T-helper 22 cell (primary cell): ENCODE results near the gene SPRED1.

Experiments
- DNase-seq: peaks from one replicate; pipeline ENCODE4 v3.0.0-alpha.2; 2020; ENCODE audit warnings: low read depth

Gene SPRED1

DNA sequence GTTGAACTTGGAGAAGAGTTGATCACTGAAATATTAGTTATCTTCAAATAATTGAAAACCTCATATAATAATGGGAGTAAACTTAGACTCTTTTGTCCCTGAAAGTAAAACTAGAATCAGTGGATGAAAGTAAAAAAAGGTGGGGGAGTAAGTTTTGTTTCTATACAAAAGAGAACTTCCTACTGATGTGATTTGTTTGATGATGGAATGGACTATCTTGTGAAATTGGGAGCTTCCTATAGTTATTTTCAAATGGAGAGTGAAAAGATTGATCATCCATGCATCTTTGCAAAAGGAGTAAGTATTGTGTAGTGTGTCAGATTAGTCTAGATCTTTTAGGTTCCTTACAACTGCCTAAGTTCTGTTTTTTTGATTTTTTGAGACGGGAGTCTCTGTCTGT is 28.4 kb downstream of the SPRED1 start:
- DNase-seq = no peak

DNA sequence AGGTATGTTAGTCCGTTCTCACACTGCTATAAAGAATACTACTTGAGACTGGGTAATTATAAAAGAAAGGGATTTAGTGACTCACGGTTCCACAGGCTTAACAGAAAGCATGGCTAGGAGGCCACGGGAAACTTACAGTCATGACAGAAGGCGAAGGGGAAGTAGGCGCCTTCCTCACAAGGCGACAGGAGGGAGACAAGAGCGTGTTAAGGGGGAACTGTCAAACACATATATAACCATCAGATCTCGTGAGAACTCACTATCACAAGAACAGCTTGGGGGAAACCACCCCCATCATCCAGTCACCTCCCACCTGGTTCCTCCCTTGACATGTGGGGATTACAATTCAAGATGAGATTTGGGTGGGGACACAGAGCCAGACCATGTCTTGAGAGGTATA is 30.4 kb downstream of the SPRED1 start:
- DNase-seq = no peak

DNA sequence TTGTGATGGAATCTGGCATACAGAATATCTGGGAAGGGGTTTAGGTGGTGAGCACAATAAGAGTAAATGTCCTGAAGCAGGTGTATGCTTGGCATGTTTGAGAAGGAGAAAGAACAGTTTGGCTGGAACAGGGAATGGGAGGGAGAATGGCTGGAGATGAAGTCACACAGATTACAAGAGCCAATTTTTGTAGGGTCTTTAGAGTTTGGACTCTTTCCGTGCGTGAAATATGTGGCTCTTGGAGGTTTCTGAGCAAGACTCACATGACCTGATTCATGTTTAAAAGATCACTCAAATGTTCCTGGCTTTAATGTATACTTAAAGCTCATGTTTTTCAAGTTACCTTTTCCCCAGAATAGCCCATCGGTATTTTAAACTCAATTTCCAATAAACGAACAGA is 32.8 kb downstream of the SPRED1 start:
- DNase-seq = no peak

DNA sequence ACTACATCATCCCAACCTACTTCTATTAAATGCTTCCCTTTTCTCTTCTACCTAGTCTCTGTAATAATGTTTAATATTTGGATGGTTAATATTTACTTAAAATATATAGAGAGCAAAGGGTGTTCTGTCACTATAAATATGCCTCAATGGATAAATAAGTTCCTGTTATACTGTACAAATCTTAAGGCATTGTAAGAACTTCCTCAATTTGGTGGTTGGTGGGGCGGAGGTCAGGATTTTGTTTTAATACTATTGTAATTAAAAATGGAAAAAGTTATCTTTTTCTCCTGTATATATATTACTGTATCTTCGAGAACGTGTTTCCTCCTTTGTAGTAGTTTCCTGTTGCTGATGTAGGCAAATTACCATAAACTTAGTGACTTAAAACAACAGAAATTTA is 41.5 kb downstream of the SPRED1 start:
- DNase-seq = no peak

DNA sequence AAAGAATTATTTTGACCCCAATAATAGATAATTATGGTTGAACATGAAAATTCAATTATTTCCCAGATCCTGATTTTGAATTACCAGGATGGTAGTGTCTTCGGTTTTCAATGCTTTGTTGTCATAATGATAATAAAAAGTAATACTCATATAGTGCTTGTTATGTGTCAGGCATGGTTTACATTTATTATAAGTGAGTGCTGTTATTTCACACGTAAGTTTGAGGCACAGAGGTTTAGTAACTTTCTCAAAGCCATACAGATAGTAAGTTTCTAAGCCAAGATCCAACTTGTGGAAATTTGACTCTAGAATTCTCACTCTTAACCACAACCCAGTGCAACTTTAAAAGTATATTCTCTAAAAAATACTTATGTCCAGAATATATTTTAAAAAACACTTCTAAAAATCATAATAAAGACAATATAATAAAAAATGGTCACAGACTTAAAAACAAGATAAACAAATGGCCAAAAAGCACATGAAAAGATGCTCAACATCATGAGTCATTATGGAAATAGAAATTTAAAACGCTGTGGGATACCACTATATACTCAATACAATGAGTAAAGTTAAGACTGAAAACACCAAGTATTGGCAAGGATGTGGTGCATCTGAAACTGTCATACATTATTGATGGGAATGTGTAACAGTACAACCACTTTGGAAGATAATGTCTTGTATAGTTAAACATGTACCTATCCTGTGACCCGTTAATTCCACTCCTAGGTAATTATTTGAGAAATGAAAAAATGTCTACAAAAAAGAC is 45.2 kb downstream of the SPRED1 start:
- no peak for DNase-seq

DNA sequence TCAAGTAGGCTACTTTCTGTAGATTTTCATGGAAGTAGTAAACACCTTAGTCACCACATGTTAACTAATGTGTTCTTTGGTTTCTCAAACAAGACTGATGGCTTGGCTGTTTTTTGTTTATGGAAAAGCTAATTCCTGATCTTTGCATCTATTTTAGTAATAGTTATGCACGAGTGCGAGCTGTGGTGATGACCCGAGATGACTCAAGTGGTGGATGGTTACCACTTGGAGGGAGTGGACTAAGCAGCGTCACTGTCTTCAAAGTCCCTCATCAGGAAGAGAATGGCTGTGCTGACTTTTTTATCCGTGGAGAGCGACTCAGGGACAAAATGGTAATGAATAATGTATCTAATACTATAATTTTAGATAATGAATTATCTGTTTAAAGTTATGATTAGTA is 46.6 kb downstream of the SPRED1 start:
- no peak for DNase-seq

DNA sequence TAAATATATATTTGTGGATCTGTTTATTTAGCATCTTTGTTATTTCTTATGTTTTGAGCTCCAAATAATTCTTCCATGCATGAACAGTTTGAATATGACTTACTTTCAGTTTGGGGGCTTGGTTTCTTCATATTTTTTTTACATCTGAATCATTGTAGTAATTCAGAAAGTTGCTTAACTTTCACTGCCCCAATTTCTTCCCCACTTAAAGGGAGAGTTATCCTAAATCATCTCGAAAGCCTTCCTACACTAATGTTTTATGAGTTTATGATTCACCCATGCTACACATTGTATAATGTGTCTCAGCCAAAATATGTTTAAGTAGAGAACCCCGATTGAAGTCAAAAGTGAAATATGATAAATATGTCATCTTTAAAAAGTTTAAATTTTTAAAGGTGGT is 47.8 kb downstream of the SPRED1 start:
- no peak for DNase-seq

DNA sequence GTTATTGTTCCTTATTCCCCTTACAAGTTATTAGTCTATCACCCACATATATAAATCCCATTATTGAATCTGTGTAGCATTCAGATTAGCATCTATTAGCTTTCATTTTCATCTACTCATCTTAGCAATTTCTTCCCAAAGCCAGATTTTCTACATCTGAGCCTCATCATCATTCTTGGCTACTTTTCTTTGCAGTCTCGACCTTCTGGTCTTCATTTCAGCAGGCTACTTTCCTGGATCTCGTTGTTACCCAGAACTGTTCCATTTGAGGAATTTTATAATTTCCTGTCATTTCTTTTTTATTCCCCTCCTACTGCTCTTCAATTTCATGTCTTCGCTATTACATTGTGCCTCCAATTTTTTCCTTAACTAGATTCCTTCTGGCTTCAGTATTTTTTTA is 51.8 kb downstream of the SPRED1 start:
- no peak for DNase-seq

DNA sequence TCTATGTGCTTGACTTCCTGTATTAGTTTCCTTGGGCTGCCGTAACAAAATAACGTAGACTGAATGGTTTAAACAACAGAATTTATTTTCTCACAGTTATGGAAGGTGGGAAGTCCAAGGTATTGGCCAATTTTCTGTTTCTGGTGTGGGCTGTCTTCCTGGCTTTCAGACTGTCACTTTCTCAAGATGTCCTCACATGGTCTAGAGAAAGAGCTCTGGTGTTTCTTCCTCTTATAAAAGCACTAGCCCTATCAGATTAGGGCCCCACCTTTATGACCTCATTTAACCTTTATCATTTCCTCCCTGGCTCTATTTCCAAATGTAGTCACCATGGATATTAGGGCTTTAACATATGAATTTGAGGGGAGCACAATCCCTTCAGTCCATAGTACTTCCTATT is 54.6 kb downstream of the SPRED1 start:
- no peak for DNase-seq

DNA sequence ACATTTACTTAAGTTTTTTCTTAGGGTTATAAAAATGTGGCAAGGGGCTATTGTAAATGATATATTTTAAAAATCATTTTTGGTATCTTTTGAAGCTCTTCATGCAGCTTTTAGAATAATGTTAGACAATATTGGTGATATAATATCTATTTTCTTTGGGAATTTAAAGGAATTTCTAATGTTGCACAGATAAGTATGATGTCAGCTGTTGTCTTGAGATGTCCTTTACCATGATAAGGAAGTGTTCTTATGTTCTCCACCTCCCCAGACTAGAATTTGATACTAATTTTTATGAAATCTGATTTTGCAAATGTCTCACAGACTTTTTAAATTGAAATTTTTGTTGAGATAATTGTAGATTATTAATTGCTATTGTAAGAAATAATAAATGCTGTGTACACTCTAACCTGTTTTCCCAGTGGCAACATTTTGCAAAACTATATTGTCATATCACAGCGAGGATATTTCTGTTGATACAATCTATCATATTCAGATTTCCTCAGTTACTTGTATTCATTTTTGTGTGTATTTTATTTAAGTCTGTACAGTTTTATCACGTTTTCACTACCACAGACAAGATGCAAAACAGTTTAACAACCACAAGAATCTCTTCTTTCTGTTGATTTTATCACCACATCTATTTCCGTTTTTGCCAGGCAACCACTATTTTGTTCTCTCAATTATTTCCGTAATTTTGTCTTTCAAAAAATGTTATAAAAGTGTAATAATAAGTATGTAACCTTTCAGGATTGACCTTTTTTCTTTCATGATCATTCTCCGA is 55.4 kb downstream of the SPRED1 start:
- DNase-seq = no peak

DNA sequence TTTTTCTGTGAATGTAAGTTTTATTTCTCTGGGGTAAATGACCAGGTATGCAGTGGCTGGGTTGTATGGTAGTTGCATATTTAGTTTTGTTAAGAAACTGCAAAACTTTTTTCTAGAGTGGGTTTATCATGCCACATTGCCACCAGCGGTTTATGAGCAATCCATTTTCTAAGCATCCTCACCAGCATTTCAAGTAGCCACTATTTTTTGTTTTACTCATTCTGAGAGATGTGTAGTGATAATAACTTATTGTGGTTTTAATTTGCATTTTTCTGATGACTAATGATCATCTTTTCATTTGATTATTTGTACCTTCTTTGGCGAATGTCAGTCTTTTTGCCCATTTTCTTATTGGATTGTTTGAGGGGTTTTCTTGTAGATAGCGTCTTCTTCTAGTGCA is 56.2 kb downstream of the SPRED1 start:
- DNase-seq = no peak

DNA sequence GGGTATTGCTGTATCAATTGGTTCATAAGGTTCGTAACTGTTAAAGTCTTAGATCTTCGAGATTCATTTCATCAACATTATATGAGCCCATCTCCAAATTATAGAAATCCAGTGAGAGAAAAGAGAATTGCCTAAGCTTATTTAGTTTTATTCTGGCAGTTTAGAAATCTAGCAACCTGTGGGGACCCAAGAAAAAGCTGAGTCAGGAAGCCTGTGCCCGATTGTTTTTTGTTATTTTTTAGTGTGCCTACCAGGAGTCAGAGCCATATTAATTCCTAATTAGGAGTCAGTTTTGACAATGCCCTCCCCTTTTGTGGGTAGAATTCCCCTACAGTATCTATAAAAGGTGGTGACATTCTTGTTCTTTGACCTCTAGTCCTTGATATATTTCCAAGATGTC is 59.6 kb downstream of the SPRED1 start:
- no peak for DNase-seq

DNA sequence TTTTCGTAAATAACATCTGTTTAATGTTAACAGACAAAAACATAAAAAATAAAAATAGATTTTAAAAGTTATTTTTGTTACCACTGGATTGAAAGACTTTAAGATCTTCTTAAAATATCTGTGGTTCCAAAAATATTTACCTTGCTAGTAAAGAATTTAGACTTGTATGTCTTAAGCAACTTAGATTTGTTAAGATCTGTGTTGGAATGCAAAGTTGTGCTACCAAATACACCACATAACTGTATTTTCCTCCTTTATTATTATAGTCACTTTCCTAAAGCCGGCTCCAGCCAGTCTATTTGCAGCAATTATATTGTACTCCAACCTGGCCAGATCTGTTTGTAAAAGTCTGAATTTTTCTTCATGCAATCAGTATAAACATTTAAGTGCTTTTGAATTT is 63.7 kb downstream of the SPRED1 start:
- no peak for DNase-seq

DNA sequence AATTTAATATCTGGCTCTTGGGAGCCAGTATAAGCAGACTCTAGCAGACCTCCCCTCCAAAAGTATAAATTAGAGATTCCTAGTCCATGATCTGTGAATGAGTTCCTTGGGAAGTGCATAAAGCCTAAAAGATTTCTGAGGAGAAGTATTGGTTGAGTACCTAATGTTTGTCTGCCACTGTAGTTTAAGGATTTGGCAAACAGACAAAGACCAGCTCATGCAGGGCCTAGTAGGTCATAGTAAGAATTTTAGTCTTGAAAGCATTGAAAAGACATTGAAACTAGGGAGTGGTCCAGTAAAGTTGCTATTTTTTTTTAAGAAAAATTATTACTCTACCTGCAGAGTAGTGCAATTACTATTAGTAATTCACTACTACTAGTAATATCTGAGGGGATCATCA is 67.5 kb downstream of the SPRED1 start:
- DNase-seq = no peak

DNA sequence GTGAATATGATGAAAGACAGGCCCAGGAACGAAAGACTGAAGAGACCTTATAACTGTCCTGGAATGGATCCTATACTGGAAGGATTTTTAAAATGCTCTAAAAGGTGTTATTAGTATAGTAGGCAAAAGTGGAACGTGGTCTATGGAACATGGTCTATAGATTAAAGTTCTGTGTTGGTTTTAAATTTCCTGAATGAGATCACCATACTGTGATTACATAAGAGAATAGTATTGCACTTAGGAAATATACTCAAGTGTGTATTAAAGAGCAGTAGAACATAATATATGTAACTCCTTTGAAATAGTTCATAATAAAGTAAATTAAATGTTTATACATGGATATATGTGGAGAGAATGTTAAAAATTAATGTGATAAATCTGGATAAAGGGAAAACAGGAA is 68.2 kb downstream of the SPRED1 start:
- no peak for DNase-seq

DNA sequence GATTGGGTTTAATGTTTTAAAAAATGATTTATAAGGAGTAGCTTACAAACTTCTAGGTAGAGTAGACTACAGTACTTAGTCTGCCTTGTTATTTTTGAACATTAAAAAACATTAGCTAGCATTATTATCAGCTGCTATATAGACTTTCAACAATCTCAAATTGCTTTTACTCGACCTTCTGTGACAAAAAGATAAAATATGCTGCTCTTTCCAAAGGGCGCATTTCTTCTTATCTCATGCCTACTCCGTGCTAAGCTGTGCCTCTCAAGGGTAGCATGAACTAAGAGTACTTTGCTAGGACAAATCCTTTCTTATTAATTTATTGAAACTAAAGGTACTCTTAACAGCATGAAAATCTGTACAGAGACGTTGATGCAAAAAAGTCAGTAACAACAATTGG is 71.3 kb downstream of the SPRED1 start:
- no peak for DNase-seq

DNA sequence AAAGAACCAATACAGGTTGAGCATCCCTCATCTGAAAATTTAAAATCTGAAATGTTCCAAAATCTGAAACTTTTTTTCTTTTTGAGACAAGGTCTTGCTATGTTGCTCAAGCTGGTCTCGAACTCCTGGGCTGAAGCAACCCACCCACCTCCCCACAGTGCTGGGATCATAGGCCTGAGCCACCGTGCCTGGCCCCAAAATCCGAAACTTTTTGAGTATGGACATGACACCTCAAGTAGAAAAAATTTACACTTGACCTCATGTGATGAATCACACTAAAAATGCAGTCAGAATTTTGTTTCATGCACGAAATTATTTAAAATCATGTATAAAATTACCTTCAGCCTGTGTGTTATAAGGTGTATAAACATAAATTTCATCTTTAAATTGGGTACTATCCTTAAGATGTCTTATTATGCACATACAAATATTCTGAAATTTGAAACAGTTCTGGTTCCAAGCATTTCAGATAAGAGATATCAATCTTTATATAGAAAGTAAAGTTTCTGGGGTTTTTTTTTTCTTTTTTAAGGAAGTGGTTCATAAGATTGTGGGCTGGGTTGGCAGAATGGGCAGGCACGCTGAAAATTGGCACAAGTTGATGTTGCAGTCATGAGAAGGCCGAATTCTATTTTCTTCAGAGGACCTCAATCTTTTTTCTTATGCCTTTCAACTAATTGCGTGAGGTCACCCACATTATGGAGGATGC is 72.5 kb downstream of the SPRED1 start:
- no peak for DNase-seq

DNA sequence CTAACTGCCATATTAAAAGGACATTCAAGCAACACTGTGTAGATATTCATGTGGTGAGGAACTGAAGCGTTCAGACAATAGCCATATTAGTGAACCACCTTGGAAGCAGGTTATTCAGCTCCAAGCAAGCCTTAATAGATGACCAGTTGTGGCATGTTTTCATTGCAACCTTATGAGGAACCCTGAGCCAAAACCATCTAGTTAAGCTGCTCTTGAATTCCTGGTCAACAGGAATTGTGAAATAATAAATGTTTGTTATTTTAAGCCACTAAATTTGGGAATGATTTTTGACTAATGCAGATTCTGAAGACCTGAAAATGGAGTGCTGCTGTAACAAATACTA is 73.0 kb downstream of the SPRED1 start:
- no peak for DNase-seq

DNA sequence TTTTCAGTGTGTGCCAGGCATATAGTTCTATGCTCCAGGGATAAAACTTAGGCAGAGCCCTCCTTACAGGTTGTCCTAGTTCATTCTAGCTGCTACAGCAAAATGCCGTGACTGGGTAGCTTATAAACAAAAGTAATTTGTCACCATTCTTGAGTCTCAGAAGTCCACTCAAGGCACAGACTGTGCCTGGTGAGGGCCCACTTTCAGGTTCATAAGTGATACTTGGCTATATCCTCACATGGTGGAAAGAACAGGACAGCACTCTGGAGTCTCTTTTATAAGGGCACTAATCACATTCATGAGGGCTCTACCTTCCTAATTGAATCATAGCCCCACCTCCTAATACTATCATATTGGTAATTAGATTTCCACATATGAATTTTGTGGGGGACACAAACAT is 80.1 kb downstream of the SPRED1 start:
- DNase-seq = no peak

DNA sequence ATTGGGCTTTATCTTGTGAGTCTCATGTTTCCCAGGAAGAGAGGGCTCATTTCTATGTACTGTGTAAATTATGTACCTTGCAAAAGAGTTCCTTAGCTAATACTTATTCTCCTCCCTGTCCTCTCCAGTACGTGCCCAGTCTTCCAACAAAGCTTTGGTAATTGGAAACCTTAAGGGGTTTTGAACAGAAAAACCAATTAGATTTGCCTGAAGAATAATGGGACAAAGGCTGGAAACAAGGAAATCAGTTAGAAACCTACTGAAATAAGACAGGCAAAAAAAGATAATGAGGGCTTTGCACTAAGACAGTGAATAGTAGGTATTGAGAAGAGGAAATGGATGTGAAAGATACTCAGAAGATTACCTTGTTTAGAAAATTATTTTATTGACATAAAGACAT is 82.5 kb downstream of the SPRED1 start:
- DNase-seq = no peak

DNA sequence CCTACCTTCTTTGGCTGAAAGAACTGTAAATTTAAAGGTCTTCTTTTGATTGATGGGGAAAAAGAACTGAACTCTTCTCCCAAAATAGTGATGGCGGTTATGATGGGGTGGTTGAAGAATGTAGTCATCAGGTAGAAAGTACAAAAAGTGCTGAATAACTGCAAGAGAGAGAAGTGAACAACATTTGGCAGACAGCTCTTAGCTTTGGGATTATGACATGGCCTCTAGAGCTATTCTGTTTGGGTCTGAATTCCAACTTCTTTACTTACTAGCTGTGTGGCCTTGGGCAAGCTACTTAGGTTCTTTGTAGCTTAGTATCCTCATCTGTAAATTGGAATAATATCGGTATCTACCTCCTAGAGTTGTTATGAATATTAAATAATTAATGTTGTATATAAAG is 91.7 kb downstream of the SPRED1 start:
- no peak for DNase-seq

DNA sequence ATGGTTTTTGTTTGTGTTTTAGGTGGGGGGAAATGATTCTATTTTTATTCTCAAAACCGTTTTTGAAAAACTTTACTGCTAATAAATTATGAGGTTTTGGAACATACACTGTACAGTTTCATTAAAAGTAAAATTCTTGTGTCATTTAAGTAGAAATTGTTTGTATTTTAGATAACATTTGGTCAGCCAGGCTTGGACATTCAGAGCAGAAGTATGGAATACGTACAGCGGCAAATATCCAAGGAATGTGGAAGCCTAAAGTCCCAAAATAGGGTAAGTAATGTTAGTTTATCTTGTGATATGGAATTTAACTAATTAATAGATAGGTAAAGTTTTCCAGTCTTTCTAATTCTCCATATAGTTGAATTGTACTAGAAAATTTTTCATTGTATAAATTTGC is 96.6 kb downstream of the SPRED1 start:
- no peak for DNase-seq

DNA sequence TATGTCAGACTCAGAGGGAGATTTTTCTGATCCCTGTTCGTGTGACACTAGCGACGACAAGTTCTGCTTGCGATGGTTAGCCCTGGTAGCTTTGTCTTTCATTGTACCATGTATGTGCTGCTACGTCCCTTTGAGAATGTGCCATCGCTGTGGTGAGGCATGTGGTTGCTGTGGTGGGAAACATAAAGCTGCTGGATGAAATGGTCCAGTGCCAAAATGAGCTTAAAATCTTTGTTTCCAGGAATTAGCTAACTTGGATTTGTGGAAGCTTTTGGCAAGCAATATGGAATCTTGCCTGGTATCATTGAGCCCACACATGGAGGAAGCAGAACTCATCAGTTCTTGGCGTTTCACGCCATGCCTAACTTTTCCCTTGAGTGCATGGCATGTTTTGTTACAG is 98.8 kb downstream of the SPRED1 start:
- DNase-seq = no peak
